GM18517 (cell line): Measurements from ENCODE around the gene VWA3A.
"Not testable (repeated sequence)": the region's sequence is repeated elsewhere in the genome, so short reads cannot be mapped to it uniquely, and the experiment has no call there.

Experiments used
- ATAC-seq: cut with Tn5 transposase; IDR thresholded peaks from one replicate; pipeline ENCODE4 v1.9.1; 2021; ENCODE audit warnings: mild to moderate bottlenecking, moderate library complexity; ENCODE audit not compliant: unreplicated experiment

VWA3A gene, protein sequence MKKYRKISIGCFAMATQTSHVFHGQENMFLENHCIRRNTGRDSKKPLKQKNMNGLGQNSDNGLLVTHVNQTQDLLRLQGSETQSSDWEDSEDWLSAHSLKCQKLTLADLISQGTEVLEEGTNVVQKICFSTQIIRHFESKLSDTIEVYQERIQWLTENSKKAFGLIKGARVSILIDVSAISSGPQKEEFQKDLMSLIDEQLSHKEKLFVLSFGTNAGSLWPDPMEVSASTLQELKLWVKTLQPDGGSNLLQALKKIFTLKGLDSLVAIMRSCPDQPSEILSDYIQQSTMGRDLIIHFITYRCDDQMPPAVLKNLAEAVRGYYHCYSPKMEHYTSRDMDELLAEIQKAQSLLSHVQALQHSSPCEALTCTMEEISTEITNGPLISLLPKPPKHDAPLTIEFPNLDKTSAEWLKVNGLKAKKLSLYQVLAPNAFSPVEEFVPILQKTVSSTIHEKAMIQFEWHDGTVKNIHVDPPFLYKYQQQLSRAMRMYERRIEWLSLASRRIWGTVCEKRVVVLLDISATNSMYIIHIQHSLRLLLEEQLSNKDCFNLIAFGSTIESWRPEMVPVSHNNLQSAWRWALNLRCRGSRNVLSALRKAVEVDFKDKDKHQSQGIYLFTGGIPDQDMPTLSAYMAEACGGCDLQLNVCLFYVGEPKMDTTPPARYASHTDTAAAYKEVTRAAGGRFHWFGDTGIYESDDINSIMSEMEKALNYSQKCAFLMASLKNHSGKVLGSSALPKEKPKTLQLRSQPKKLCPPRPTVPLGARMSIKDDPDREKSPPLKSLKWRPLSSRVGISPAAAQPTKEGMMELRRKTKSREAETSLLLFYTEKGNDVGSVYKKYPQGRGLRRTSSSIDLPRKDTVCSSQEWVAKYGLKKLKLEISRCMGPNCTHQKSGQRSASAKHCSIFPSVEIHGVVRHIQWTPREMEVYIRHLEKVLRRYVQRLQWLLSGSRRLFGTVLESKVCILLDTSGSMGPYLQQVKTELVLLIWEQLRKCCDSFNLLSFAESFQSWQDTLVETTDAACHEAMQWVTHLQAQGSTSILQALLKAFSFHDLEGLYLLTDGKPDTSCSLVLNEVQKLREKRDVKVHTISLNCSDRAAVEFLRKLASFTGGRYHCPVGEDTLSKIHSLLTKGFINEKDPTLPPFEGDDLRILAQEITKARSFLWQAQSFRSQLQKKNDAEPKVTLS

DNA sequence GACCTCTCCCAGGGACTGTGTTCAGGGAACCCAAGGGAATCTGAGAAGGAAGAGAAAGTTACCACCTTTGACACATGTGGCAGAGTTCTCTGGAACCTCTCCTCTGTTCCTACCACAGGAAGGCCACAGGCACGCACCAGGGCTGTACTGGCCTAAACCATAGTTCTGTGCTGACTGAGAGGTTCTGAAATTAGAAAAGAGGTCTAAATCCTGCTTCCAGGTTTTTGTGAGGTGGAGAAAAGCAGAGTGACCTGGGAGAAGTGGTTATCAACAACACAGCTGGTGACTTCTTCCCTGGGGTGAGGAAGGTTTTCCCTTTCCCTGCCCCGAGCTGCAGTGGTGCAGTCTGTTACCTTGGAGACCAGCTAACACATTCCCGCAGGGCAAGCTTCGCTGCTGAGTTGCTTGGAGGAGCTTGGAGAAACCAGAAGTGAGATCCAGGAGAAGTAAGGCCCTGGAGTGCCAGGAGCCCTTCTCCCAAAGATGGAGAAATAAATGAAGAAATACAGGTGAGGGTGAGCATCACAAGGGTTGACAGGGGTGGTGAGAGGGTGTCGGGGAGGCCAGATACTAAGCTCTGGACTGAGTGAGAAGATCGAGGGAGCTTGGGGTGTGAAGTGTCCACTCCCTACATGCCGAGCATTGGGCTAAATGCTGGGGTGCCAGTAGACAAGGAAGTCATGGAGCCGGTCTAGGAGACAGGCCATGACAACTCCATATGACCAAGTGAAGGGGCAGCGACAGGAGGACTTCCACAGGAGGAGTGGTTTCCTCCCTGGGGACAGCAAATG is at the start of gene VWA3A:
VWA3A (plus strand) TSS at position 399 of the 791 bp plus-strand sequence; CDS start at position 496, 97 bp downstream.
- no peak for ATAC-seq

DNA sequence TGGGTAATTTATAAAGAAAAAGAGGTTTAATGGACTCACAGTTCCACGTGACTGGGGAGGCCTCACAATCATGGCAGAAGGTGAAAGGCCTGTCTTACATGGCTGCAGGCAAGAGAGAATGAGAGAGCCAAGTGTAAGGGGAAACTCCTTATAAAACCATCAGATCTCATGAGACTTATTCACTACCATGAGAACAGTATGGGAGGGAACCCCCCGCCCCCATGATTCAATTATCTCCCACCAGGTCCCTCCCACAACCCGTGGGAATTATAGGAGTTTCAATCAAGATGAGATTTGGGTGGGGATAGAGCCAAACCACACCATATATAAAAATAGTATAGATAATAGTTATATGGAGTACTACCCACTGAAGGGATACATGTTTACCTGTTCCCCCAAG is 48.5 kb upstream of the VWA3A start:
- ATAC-seq, result not testable (repeated sequence)

DNA sequence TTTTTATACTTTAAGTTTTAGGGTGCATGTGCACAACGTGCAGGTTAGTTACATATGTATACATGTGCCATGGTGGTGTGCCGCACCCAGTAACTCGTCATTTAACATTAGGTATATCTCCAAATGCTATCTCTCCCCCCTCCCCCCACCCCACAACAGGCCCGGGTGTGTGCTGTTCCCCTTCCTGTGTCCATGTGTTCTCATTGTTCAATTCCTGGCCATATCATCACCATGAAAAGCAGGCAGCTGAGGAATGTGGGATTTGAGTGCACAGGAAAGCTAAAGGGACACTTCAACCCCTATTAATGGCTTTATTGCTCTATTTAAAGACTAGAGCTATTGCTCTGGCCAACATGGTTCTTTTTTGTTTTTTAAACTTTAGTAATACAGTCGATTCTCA is 46.5 kb upstream of the VWA3A start:
- ATAC-seq, result not testable (repeated sequence)

DNA sequence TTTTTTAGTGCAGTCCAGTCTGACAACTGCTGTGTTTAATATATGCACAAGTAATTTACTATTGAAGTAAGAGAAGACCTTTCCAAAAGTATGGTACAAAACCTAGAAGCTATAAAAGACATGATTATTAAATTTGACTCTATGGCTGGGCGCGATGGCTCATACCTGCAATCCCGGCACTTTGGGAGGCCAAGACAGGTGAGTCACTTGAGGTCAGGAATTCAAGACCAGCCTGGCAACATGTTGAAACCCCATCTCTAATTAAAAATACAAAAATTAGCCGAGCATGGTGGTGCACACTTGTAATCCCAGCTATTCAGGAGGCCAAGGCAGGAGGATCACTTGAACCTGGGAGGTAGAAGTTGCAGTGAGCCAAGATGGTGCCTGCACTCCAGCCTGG is 41.4 kb upstream of the VWA3A start:
- ATAC-seq, result no peak

DNA sequence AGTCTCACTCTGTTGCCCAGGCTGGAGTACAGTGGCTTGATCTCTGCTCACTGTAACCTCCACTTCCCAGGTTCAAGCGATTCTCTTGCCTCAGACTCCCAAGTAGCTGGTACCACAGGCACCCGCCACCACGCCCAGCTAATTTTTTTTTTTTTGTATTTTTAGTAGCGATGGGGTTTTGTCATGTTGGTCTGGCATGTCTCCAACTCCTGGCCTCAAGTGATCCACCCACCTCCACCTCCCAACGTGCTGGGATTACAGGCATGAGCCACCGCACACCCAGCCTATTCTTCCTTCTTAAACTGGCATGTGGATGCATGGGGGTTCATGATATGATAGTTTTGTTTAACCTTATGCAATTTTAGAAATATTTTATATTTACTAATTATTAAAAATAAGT is 39.4 kb upstream of the VWA3A start:
- no peak for ATAC-seq

DNA sequence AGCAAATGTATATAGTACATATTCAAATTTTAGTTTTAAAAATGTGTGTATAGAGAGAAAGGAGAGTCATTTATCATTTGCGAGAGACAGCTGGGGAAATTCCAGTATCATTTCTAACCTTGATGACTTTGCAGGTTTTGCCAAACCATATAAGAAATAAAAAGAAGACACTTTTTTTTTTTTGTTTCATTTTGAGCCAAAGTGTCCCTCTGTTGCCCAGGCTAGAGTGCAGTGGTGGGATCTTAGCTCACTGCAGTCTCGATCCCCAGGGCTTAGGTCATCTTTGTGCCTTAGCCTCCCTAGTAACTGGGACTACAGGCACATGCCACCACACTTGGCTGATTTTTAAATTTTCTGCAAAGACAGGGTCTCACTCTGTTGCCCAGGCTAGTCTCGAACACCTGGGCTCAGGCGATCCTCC is 38.4 kb upstream of the VWA3A start:
- ATAC-seq, result no peak

DNA sequence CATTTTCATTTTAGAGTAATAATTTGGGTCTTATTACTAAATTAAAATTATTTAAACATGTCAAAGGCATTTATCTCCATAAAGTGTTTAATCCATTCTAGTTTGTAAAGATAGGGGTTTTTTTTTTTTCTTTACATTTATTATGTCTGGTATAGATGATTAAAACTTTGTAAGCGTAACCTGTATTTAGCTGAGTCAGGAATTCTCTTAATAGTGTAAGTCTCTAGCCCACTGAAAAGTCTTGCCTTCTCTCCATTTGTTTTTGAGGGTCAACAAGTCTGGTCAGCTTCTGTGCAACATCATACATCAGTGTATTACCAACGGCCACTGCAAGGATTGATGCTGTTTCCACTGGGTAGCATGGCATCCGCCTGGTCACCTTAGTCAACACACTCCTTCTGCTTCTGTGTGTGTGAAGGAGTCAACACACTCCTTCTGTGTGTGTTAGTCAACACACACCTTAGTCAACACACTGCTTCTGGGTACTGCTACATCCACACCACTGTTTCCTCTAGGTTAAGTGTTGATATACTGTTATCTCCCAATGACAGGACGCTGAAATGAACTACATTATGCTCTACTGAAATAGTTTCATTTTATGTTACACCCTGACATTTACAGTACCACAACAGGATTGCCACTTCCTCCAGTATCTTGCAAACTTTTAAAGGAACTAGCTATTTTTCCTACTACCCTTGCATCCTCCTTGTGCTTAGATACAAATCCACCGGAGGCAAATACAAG is 37.3 kb upstream of the VWA3A start:
- no peak for ATAC-seq

DNA sequence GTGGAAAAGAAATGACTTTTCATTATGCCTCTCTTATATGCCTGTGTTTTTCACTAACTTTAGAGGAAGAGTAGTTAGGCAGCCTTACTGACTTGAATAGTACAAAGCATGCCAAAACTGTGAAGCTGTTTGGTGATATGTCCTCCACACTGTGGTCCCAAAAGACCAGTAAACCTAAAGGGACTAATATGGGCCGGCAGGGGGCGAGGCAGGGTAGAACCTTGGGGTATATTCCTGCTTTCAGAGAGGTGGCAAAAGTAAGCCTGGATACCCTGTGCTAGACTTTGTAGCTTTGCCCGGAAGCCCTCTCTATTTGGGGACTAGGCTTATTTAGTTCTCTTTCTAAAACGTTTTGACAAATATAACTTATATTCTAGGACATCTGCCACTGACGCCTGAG is 36.5 kb upstream of the VWA3A start:
- ATAC-seq, result no peak

DNA sequence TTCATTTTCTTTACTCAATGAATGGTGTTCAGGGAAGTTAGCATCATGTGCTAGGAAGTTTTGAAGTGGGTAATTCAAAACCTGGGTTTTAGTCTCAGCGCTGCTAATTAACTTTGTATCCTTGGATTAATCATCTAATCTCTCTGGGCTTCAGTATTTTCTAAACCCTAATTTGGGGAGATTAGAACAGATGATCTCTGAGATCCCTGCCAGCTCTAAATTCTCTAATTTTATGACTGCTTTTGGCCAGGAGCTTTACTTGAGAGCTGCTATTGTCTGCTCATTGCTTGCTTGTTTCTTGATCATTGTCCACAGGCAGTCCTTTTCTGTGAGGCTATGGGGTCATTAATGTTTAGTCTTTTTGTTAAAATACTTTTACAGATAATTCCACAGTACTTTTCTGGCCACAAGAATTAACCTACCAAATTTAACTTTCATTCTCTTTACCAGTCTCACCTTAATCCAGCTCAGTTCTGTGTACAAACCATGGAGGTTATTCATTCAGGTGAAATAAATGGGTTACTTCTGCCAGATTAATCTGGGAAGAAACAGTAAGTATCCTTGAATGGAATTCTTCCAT is 28.4 kb upstream of the VWA3A start:
- no peak for ATAC-seq

DNA sequence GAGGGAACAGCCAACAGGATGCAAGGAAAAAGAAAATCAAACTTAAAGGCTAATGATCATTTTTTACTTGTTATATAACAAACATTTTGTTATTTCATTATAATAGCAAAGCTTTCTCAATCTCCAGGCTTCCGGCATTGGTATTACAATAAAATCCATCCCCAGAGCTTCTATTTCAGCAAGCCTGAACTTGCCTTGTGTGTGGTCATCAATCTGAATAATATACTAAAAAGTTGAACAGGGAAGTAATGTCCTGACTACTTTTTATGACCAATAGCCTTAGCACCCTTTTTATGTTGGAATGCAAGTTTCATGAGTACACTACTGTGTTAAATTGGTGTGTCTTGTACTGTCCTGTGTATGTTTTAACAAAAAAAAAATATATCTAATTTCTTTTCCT is 27.1 kb upstream of the VWA3A start:
- ATAC-seq, result no peak

DNA sequence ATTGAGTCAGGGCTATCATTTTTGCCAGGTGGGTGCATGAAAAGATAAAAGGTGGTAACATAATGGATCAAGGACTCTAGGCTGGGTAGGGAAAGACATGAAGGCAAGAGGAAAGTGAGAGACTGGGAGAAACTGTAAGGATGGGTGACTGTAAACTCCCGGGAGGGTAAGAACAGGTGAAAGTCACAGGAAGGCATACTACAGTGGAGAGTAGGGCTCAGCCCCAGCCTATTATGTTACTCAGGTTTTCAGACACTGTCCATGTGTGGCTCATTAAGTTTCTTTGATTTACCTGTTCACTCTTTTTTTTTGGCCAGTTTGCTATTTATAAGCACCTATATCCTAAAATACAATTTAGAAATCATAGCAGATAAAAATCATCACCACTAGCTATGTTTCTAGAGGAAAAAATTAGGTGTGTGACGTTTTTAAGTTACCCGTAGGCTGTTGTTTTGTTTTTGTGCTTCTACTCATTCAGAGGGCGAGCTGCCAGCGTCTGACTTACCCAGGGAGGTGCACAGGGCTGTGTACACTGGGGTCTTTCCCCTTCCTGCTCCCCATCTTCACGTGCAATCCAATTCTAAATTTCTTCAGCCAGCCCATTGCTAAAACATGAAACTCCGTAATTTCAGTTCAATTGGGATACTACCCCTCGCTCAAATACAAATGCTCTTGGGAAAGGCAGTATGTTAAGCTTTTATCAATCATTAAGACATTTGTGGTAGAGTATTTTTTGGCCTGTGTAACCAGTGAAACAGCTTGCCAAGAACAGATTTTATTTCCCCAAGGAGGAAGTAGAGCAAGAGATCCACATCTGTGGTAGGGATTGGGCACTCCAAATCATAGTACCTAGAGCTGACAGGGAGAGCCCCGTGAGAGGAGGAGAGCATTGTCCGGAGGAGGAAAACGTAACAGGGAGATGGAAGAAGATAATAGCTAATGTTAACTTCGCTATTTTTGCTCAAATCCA is 21.7 kb upstream of the VWA3A start:
- no peak for ATAC-seq

DNA sequence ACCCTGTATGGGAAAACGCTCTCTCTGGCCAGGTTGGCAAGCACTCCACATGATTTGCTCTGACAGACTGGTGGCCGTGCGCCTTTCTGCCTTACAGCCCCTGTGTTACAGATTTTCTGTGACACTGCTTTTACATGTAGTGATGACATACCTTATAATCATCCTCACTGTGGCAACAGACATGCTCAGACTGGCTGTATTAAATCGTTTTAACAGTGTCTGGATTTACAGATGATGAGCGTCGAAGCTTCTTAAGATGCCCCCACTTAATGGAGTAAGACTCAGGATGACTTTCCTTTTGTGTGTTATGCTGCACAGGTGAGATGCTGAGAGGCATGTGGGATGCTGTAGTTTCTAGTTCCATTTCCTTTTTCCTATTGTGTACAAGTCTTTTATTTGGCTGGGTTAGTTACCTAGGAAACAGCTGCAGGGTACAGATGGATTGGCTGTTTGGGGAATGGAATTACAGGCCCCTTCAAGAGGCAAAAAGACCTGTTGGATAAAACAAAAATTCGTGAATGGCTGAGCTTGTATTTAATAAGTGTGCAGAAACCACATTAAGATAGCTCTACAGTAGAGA is 20.9 kb upstream of the VWA3A start:
- ATAC-seq, result no peak

DNA sequence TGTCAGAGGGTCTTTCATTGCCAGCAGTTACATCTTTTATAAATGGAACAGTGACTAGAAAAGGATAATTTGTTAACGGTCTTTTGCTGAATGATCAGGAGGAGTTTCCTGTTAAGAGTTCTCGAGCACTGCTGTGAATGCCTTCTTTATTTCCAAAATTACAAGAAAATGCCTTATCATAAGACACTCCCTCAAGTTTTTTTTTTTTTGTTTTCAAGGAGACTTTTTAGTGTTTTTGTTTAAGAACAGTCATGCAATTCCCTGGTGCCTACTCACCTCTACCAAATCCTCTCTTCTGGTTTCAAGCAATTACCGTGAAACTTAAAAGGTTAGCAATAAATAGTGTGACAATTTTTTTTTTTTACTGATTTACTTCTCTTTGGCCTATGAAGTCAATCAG is 19.0 kb upstream of the VWA3A start:
- no peak for ATAC-seq

DNA sequence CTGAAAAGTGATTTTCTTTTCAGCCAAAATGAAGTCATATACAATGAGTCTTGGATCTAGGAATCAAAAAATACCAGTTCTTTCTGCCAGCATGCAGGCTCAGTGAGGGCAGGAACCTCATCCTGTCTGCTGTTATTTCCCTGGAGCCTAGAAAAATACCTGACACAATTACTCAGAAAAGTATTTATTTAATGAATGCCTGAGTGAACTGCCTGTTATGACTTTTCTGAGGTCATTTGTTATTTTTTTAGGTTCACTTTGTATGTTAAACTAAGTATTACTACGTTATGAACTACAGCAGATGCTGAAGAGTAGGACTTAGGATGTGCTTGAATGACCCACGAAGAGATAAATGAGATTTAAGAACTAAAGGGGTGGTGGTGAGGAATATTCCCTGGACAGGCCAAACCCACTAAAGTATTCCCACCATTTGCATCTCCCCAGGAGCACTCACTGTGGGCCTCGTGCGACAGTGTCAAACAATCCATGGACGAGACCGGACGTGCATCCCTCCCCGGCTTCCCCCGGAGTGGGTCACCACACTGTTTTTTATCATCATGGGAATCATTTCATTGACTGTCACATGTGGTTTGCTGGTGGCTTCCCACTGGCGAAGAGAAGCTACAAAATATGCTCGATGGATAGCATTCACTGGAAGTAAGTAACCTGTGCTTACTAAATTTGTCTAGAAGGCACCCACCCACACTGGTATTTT is 17.1 kb upstream of the VWA3A start:
- no peak for ATAC-seq

DNA sequence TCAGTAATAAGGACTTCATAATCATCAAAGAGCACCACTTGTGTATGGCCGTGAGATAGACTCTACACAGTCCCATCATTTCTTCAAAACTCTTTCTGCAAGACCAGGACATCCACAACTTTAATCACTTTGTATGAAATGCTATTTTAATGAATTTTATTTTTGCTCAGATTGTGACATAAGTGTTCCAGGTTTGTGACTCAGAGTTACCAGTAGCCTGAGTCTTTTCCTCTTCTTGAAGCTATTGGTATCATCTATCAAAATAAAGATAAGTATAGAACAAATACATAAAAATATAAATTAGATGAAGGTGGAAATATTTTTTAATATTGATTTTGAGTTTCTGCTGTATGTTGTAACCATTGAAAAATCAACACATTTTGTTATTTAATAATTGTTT is 16.6 kb upstream of the VWA3A start:
- no peak for ATAC-seq

DNA sequence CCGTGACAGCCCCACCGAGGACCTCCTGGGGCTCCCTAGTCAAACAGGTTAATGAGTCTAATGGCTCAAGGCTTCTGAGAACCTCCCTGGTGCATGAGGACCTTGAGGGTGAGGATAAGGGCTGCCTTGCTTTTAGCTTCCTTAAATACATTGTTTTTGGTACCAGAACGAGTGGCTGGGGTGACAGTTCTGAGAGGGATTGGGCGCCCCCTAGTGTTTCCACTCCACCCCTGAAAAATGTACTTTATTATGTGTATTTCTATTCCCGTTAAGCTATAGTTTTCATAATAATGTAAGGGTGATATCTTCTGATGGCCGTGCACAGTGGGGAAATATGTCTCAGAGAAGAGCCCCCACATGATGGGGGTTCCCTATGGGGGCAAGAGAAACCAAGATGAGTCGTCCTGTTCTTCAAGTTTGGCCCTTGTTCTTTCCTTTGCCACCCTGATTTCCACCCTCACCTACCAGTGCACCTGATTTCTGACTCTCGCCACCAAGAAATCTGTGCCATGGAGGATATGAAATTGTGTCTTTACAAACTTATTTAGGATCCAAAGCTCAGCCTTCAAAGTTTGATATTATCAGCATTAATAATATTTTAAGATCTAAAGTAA is 14.5 kb upstream of the VWA3A start:
- ATAC-seq, result no peak

DNA sequence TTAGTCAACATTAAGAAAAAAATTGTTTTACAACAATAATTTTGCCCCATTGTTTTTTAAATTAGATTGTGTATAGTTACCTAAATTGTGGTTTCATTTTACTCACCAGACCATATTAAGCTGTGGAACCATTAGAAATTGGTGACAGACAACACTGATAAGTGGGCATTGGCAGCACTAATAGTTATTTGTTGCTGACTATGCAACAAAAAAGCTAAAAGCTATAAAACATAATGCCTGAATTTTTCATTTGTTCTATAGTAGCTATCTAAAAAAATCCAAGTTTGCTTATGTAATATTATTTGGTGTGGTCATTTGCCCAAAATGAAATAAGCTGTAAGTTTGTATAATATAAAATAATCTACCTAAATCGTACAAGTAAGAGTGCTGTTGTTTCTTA is 13.7 kb upstream of the VWA3A start:
- ATAC-seq, result no peak
